SJCRH30 (cell line): ENCODE data around the gene NTM. TPM values are rescaled to one million over a fixed set of nuclear protein-coding genes. Genes with fewer than 3 reads are reported as not detected.
"Not testable (repeated sequence)": the region's sequence is repeated elsewhere in the genome, so short reads cannot be mapped to it uniquely, and the experiment has no call there.

Experiments
- DNase-seq, 2 experiments: peaks; one replicate each; pipeline ENCODE4 v3.0.0-alpha.2; 2015 to 2020
- H3K27ac ChIP-seq: fragments of 250-450 bp; sonication (Bioruptor Pico); 2 replicates; pipeline ENCODE4 v1.5.1; 2020; ENCODE audit warnings: mild to moderate bottlenecking, moderate library complexity
- H3K27me3 ChIP-seq: fragments of 250-450 bp; sonication (Bioruptor Pico); 2 replicates; pipeline ENCODE4 v1.5.1; 2020; ENCODE audit warnings: mild to moderate bottlenecking, moderate library complexity
- H3K36me3 ChIP-seq: fragments of 250-450 bp; sonication (Bioruptor Pico); 2 replicates; pipeline ENCODE4 v1.5.1; 2020; ENCODE audit warnings: mild to moderate bottlenecking, moderate library complexity
- H3K4me1 ChIP-seq: fragments of 250-450 bp; sonication (Bioruptor Pico); 2 replicates; pipeline ENCODE4 v1.5.1; 2020; ENCODE audit warnings: mild to moderate bottlenecking, moderate library complexity
- H3K4me3 ChIP-seq: fragments of 250-450 bp; sonication (Bioruptor Pico); 2 replicates; pipeline ENCODE4 v1.5.1; 2020; ENCODE audit warnings: mild to moderate bottlenecking, moderate library complexity
- H3K9me3 ChIP-seq: fragments of 250-450 bp; sonication (Bioruptor Pico); replicated peaks from 2 replicates; pipeline ENCODE4 v1.5.1; 2020; ENCODE audit warnings: mild to moderate bottlenecking, moderate library complexity
- total RNA-seq: library from RNA; depleted of rRNA; stranded (reverse); fragments of >200 nt; shearing (Covaris generic); gene quantifications from 2 replicates; pipeline ENCODE4 v1.2.3, GENCODE V29; 2014

The NTM gene
- total RNA-seq, 1 experiment from 2014 or later = not detected

GRCh38 chr11:132058211-132058772 is 687.9 kb downstream of the NTM start:
- Histone ChIP-seq H3K9me3 (no peaks in the 10 kb centered on the region), H3K27ac (peak overlapping the region; percentile 59), H3K4me1 (peaks cover 12% of the 10 kb centered on the region; the same call in 1 of the 2 replicates), H3K27me3 (no peaks in the 10 kb centered on the region), H3K4me3 (no peak overlapping the region), H3K36me3 (no peaks in the 10 kb centered on the region)
- DNase-seq = peak; percentile 4 to 11

- peaks cover 18% of the 10 kb centered on the region for H3K4me1 ChIP-seq
- H3K27me3 ChIP-seq = no peaks in the 10 kb centered on the region
- H3K4me3 ChIP-seq = no peak overlapping the region
- no peak overlapping the region for H3K27ac ChIP-seq
- no peaks in the 10 kb centered on the region for H3K36me3 ChIP-seq
- H3K9me3 ChIP-seq = no peaks in the 10 kb centered on the region
- no peak for DNase-seq
These were observed 690.2 kb downstream of the NTM start for GRCh38 chr11:132060567-132060966.

GRCh38 chr11:132062031-132062430 is 691.6 kb downstream of the NTM start:
- no peak for DNase-seq
- no peak overlapping the region for H3K4me3 ChIP-seq
- no peaks in the 10 kb centered on the region for H3K36me3 ChIP-seq
- peaks cover 9% of the 10 kb centered on the region for H3K4me1 ChIP-seq
- H3K9me3 ChIP-seq = no peaks in the 10 kb centered on the region
- H3K27ac ChIP-seq = no peak overlapping the region
- H3K27me3 ChIP-seq = no peaks in the 10 kb centered on the region

GRCh38 chr11:132062541-132062940 is 692.1 kb downstream of the NTM start:
- H3K27ac ChIP-seq = no peak overlapping the region
- H3K9me3 ChIP-seq = no peaks in the 10 kb centered on the region
- H3K27me3 ChIP-seq = no peaks in the 10 kb centered on the region
- no peak overlapping the region for H3K4me3 ChIP-seq
- DNase-seq = no peak
- no peaks in the 10 kb centered on the region for H3K36me3 ChIP-seq
- H3K4me1 ChIP-seq = peaks cover 9% of the 10 kb centered on the region

GRCh38 chr11:132064987-132065620 is 694.7 kb downstream of the NTM start:
- H3K4me3 ChIP-seq = no peak overlapping the region
- H3K27ac ChIP-seq = peak overlapping the region; percentile 80
- peak; percentile 20 to 51 for DNase-seq
- H3K27me3 ChIP-seq = no peaks in the 10 kb centered on the region
- H3K9me3 ChIP-seq = no peaks in the 10 kb centered on the region
- no peaks in the 10 kb centered on the region for H3K36me3 ChIP-seq
- peaks cover 9% of the 10 kb centered on the region for H3K4me1 ChIP-seq

- H3K27me3 ChIP-seq = no peaks in the 10 kb centered on the region
- no peak overlapping the region for H3K27ac ChIP-seq
- no peaks in the 10 kb centered on the region for H3K36me3 ChIP-seq
- no peaks in the 10 kb centered on the region for H3K9me3 ChIP-seq
- H3K4me1 ChIP-seq = peaks cover 9% of the 10 kb centered on the region
- DNase-seq = no peak
- no peak overlapping the region for H3K4me3 ChIP-seq
These were observed 698.1 kb downstream of the NTM start for GRCh38 chr11:132068556-132068955.

GRCh38 chr11:132069593-132069992 is 699.2 kb downstream of the NTM start:
- H3K27ac ChIP-seq, DNase-seq, H3K36me3 ChIP-seq, H3K4me1 ChIP-seq, H3K4me3 ChIP-seq, H3K9me3 ChIP-seq, H3K27me3 ChIP-seq: not testable (repeated sequence)

GRCh38 chr11:132070907-132071306 is 700.5 kb downstream of the NTM start:
- DNase-seq, H3K4me3 ChIP-seq, H3K27me3 ChIP-seq, H3K4me1 ChIP-seq, H3K9me3 ChIP-seq, H3K36me3 ChIP-seq, H3K27ac ChIP-seq: not testable (repeated sequence)

GRCh38 chr11:132072044-132072857 is 701.8 kb downstream of the NTM start:
- H3K9me3 ChIP-seq = no peaks in the 10 kb centered on the region
- H3K4me1 ChIP-seq = no peaks in the 10 kb centered on the region
- no peaks in the 10 kb centered on the region for H3K27me3 ChIP-seq
- DNase-seq = no peak
- H3K4me3 ChIP-seq = no peak overlapping the region
- peak overlapping the region; percentile 29 for H3K27ac ChIP-seq
- no peaks in the 10 kb centered on the region for H3K36me3 ChIP-seq

GRCh38 chr11:132072858-132073211 is 702.4 kb downstream of the NTM start:
- H3K4me3 ChIP-seq = no peak overlapping the region
- no peak for DNase-seq
- peak overlapping the region; percentile 29 for H3K27ac ChIP-seq
- no peaks in the 10 kb centered on the region for H3K27me3 ChIP-seq
- H3K36me3 ChIP-seq = no peaks in the 10 kb centered on the region
- H3K9me3 ChIP-seq = no peaks in the 10 kb centered on the region
- no peaks in the 10 kb centered on the region for H3K4me1 ChIP-seq

- Histone ChIP-seq H3K36me3 (no peaks in the 10 kb centered on the region), H3K4me3 (no peak overlapping the region), H3K27ac (no peak overlapping the region), H3K9me3 (no peaks in the 10 kb centered on the region), H3K27me3 (no peaks in the 10 kb centered on the region), H3K4me1 (no peaks in the 10 kb centered on the region)
- no peak for DNase-seq
These were observed 703.4 kb downstream of the NTM start for GRCh38 chr11:132073787-132074186.

- Histone ChIP-seq H3K27ac (no peak overlapping the region), H3K36me3 (no peaks in the 10 kb centered on the region), H3K4me1 (no peaks in the 10 kb centered on the region), H3K27me3 (no peaks in the 10 kb centered on the region), H3K4me3 (no peak overlapping the region), H3K9me3 (no peaks in the 10 kb centered on the region)
- DNase-seq = no peak
These were observed 705.0 kb downstream of the NTM start for GRCh38 chr11:132075447-132075846.

GRCh38 chr11:132077416-132077815 is 707.0 kb downstream of the NTM start:
- Histone ChIP-seq H3K4me3 (no peak overlapping the region), H3K36me3 (no peaks in the 10 kb centered on the region), H3K27me3 (no peaks in the 10 kb centered on the region), H3K27ac (no peak overlapping the region), H3K4me1 (no peaks in the 10 kb centered on the region), H3K9me3 (no peaks in the 10 kb centered on the region)
- DNase-seq = no peak

GRCh38 chr11:132078264-132079076 is 708.1 kb downstream of the NTM start:
- Histone ChIP-seq H3K9me3 (no peaks in the 10 kb centered on the region), H3K27me3 (no peaks in the 10 kb centered on the region), H3K4me1 (no peaks in the 10 kb centered on the region), H3K27ac (no peak overlapping the region), H3K36me3 (no peaks in the 10 kb centered on the region), H3K4me3 (no peak overlapping the region)
- DNase-seq = no peak

GRCh38 chr11:132080127-132080526 is 709.7 kb downstream of the NTM start:
- no peak for DNase-seq

More at GRCh38 chr11:132080127-132080526, 709.7 kb downstream of the NTM start:
- H3K9me3 ChIP-seq = no peaks in the 10 kb centered on the region
- no peak overlapping the region for H3K4me3 ChIP-seq
- H3K27me3 ChIP-seq = no peaks in the 10 kb centered on the region
- H3K4me1 ChIP-seq = no peaks in the 10 kb centered on the region
- no peaks in the 10 kb centered on the region for H3K36me3 ChIP-seq
- H3K27ac ChIP-seq = no peak overlapping the region
